Panc1 (cell line): ENCODE measurements around the gene EEF1AKMT1. TPM values are rescaled to one million over a fixed set of nuclear protein-coding genes. Genes with fewer than 3 reads are reported as not detected.

ENCODE experiments used
- ATAC-seq: fragments of 200-7000 bp; cut with Tn5 transposase; 2 replicates; pipeline ENCODE4 v1.9.1; 2020; ENCODE audit warnings: mild to moderate bottlenecking, moderate library complexity
- BruUV-seq: library from RNA; stranded (reverse); fragments of 400-500 nt; replicated peaks from 2 replicates; lab custom pipeline; 2021; lab: Mats Ljungman, UMichigan
- CTCF ChIA-PET: fragments of 300-600 bp; sonication (Branson Sonifier 250); formaldehyde crosslinking; loops from one replicate; lab custom pipeline; 2022; ENCODE audit warnings: antibody characterized with exemption; lab: Charles Lee
- POLR2A ChIA-PET: fragments of 300-600 bp; sonication (Branson Sonifier 250); formaldehyde crosslinking; loops from one replicate; lab custom pipeline; 2022; ENCODE audit warnings: antibody characterized with exemption; lab: Charles Lee
- DNase-seq: peaks from one replicate; pipeline ENCODE4 v3.0.0-alpha.2; 2010; ENCODE audit warnings: low read depth, low spot score
- H3K27ac ChIP-seq: 2 replicates; pipeline ENCODE4 v1.5.1; 2011; ENCODE audit warnings: mild to moderate bottlenecking, low read length, inconsistent platforms
- H3K27me3 ChIP-seq: fragments of 200-500 bp; sonication (Bioruptor generic); 2 replicates; pipeline ENCODE4 v1.6.0; 2014; ENCODE audit warnings: low read length, inconsistent platforms; ENCODE audit not compliant: control insufficient read depth, insufficient read depth
- H3K36me3 ChIP-seq: fragments of 200-500 bp; sonication (Bioruptor generic); 2 replicates; pipeline ENCODE4 v1.5.1; 2014; ENCODE audit warnings: inconsistent platforms, mild to moderate bottlenecking, low read length, moderate library complexity; ENCODE audit not compliant: control insufficient read depth, insufficient read depth
- H3K4me1 ChIP-seq: 2 replicates; pipeline ENCODE4 v1.5.1; 2011; ENCODE audit warnings: inconsistent platforms, mild to moderate bottlenecking, low read length, moderate library complexity; ENCODE audit not compliant: control insufficient read depth, insufficient read depth
- H3K4me3 ChIP-seq, 2 experiments: 2 replicates each; pipeline ENCODE4 v1.5.1; 2011 to 2012; ENCODE audit warnings: low read depth in 2 of 2, low read length in 2 of 2, mild to moderate bottlenecking in 2 of 2, inconsistent platforms in 1 of 2, moderate library complexity in 1 of 2
- H3K9me3 ChIP-seq: fragments of 200-500 bp; sonication (Bioruptor generic); 2 replicates; pipeline ENCODE4 v1.5.1; 2014; ENCODE audit warnings: low read depth, mild to moderate bottlenecking, inconsistent platforms, low read length, moderate library complexity; ENCODE audit not compliant: control insufficient read depth, insufficient read depth
- POLR2AphosphoS5 ChIP-seq: IDR thresholded peaks from 2 replicates; pipeline ENCODE4 v1.6.1; 2012; ENCODE audit warnings: mild to moderate bottlenecking, low read depth, low read length, moderate library complexity
- REST ChIP-seq, 2 experiments: IDR thresholded peaks; 2 replicates each; pipeline ENCODE4 v1.6.1; 2011 to 2012; ENCODE audit warnings: low read depth in 2 of 2, control low read depth in 1 of 2, low read length in 1 of 2, mild to moderate bottlenecking in 1 of 2, moderate library complexity in 1 of 2; ENCODE audit not compliant: insufficient read depth in 1 of 2
- SIN3A ChIP-seq: IDR thresholded peaks from 2 replicates; pipeline ENCODE4 v1.6.1; 2012; ENCODE audit warnings: low read depth, mild to moderate bottlenecking, low read length, moderate library complexity, borderline replicate concordance; ENCODE audit not compliant: insufficient read depth
- TCF7L2 ChIP-seq: IDR thresholded peaks from 2 replicates; pipeline ENCODE4 v1.6.1; 2011; ENCODE audit warnings: mild to moderate bottlenecking, low read depth, low read length, inconsistent platforms
- in situ Hi-C: cut with HindIII; loops from 2 replicates; pipeline ENCODE4 v1.10.0; 2016; ENCODE audit warnings: low sequenced_read_pairs, low pct_unique_long_range_greater_than_20kb
- intact Hi-C: fragments of 100-400 bp; cut with micrococcal nuclease; formaldehyde crosslinking; loops from one replicate; pipeline ENCODE4 v1.10.0; 2022; ENCODE audit not compliant: unreplicated experiment
- total RNA-seq: library from RNA; stranded (reverse); gene quantifications from one replicate; pipeline ENCODE4 v1.2.1, GENCODE V29; 2021; ENCODE audit not compliant: unreplicated experiment
- TF ChIP-seq, protein P1 (sequence below): fragments of 450-650 bp; IDR thresholded peaks from 2 replicates; pipeline ENCODE4 v1.5.1; 2017; ENCODE audit warnings: mild to moderate bottlenecking

The EEF1AKMT1 gene
- total RNA-seq, 1 experiment from 2014 or later: 5.4 TPM

- TF ChIP-seq REST (IDR thresholded peaks at IDR 0.05; ENCODE audit: insufficient read depth in 1 of 2, low read depth in 2 of 2, low read length in 1 of 2): no peak
- TF ChIP-seq TCF7L2: no peak
- TF ChIP-seq, protein P1, sequence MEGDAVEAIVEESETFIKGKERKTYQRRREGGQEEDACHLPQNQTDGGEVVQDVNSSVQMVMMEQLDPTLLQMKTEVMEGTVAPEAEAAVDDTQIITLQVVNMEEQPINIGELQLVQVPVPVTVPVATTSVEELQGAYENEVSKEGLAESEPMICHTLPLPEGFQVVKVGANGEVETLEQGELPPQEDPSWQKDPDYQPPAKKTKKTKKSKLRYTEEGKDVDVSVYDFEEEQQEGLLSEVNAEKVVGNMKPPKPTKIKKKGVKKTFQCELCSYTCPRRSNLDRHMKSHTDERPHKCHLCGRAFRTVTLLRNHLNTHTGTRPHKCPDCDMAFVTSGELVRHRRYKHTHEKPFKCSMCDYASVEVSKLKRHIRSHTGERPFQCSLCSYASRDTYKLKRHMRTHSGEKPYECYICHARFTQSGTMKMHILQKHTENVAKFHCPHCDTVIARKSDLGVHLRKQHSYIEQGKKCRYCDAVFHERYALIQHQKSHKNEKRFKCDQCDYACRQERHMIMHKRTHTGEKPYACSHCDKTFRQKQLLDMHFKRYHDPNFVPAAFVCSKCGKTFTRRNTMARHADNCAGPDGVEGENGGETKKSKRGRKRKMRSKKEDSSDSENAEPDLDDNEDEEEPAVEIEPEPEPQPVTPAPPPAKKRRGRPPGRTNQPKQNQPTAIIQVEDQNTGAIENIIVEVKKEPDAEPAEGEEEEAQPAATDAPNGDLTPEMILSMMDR: no peak
- no peak for TF ChIP-seq SIN3A
- TF ChIP-seq POLR2AphosphoS5: no peak
- no peak for DNase-seq
- no peaks in the 10 kb centered on the region for H3K9me3 ChIP-seq
- in situ Hi-C loops: no loop called here
- no peak overlapping the region for H3K27ac ChIP-seq
- no TSS peak for BruUV-seq
- ChIA-PET CTCF (no interaction called here), POLR2A (interaction anchor here (0.6 kb wide), 1 partner anchor 302 kb away, joined by 5 read pairs; no protein-coding TSS in a partner anchor)
- ATAC-seq: no peak
- H3K4me1 ChIP-seq: no peaks in the 10 kb centered on the region
- no peaks in the 10 kb centered on the region; the same call in 1 of the 2 replicates for H3K36me3 ChIP-seq
- H3K4me3 ChIP-seq: no peak overlapping the region
- H3K27me3 ChIP-seq: no peaks in the 10 kb centered on the region
- intact Hi-C loops: no loop called here
Measured at GRCh38 chr13:20822406-20822805, 48.6 kb upstream of the EEF1AKMT1 start.

DNA sequence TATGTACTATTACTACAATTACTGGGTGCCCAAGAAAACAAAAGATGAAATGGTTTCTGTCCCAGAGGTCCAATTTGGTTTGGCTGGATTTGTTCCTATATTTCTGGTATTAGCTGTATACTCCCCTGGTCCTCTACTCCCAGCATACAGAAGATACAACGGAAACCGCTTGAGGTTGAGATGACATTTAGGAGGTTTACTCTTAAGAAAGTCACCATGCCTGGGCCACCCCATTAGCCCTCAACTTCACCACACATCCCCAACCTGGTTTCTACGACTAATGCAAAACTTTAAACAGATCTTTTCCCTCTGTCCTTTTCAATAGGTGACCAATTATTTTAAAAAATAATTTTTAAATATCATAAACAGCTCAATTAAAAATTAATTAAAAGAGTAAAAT is 46.0 kb upstream of the EEF1AKMT1 start:
- BruUV-seq: no TSS peak
- no peaks in the 10 kb centered on the region; the same call in 1 of the 2 replicates for H3K36me3 ChIP-seq
- intact Hi-C loops (no loop called here), in situ Hi-C loops (no loop called here)
- H3K27me3 ChIP-seq: no peaks in the 10 kb centered on the region
- POLR2A ChIA-PET: no interaction called here
- no peak for ATAC-seq
- no peaks in the 10 kb centered on the region for H3K9me3 ChIP-seq
- no peak overlapping the region for H3K4me3 ChIP-seq
- no peak overlapping the region for H3K27ac ChIP-seq
- DNase-seq: no peak
- CTCF ChIA-PET: no interaction called here
- TF ChIP-seq TCF7L2: no peak
- H3K4me1 ChIP-seq: peaks cover 8% of the 10 kb centered on the region; the same call in 1 of the 2 replicates

- intact Hi-C loops (no loop called here), in situ Hi-C loops (no loop called here)
- BruUV-seq: no TSS peak
- Histone ChIP-seq H3K27me3 (no peaks in the 10 kb centered on the region), H3K9me3 (no peaks in the 10 kb centered on the region), H3K4me3 (no peak overlapping the region), H3K27ac (no peak overlapping the region), H3K4me1 (peaks cover 14% of the 10 kb centered on the region), H3K36me3 (no peaks in the 10 kb centered on the region)
- ChIA-PET CTCF (no interaction called here), POLR2A (interaction anchor here (0.6 kb wide), 2 partner anchors 35 to 202 kb away, joined by 3 read pairs; no protein-coding TSS in a partner anchor)
- no peak for TF ChIP-seq REST (IDR thresholded peaks at IDR 0.05; ENCODE audit: insufficient read depth in 1 of 2, low read depth in 2 of 2, low read length in 1 of 2)
- DNase-seq (no peak), ATAC-seq (no peak)
Measured at GRCh38 chr13:20815464-20815863, 41.7 kb upstream of the EEF1AKMT1 start.
